Mucosa of descending colon (tissue), 3 donors: ENCODE measurements around the gene RNU2-63P. TPM values are rescaled to one million over a fixed set of nuclear protein-coding genes. Genes with fewer than 3 reads are reported as not detected.

ENCODE experiments used
- ATAC-seq: fragments of 200-7000 bp; cut with Tn5 transposase; one replicate; pipeline ENCODE4 v1.9.1; 2020; ENCODE audit warnings: mild to moderate bottlenecking, moderate library complexity
- DNase-seq, 3 donors: peaks; one replicate each; pipeline ENCODE4 v3.0.0-alpha.2; 2020
- H3K36me3 ChIP-seq: fragments of 200-600 bp; one replicate; pipeline ENCODE4 v1.8.0; 2021; ENCODE audit warnings: low read depth, mild to moderate bottlenecking
- H3K4me1 ChIP-seq: fragments of 200-600 bp; one replicate; pipeline ENCODE4 v1.8.0; 2021; ENCODE audit warnings: low read depth, mild to moderate bottlenecking
- H3K4me3 ChIP-seq: fragments of 200-600 bp; one replicate; pipeline ENCODE4 v1.8.0; 2021; ENCODE audit warnings: mild to moderate bottlenecking
- H3K9me3 ChIP-seq: fragments of 200-600 bp; one replicate; pipeline ENCODE4 v1.8.0; 2021; ENCODE audit warnings: mild to moderate bottlenecking
- intact Hi-C, 2 donors: fragments of 100-400 bp; cut with DNase I in 1 of 2; cut with micrococcal nuclease in 1 of 2; formaldehyde crosslinking; loops; one replicate each; pipeline versions ENCODE4 v1.11.0 to v1.11.1; 2022; cut with DNase I, micrococcal nuclease
- total RNA-seq, 3 donors: library from RNA; stranded (reverse); fragmentation: NEBNext Ultra II Directional in 2 of 3; extraction: Animal tissue kit (Norgen Biotek cat#: 25700) in 2 of 3; gene quantifications; one replicate each; pipeline versions ENCODE4 v1.2.1 to v1.2.4, GENCODE V29; 2021 to 2023
- TF ChIP-seq, protein P1 (sequence below): fragments of 200-600 bp; IDR thresholded peaks from one replicate; pipeline ENCODE4 v1.8.0; 2022; ENCODE audit warnings: antibody characterized with exemption, mild to moderate bottlenecking
- donor health status: DM: no; HTN: no; CAD: no; lungs with moderate emphysema.
- donor health status: DM: no; HTN: no; CAD: no.
- donor health status: DM: no; HTN: yes; CAD: no.

RNU2-63P gene
- total RNA-seq, 3 donors from 2014 or later = 2.9 to 4.7 (median 2.9) TPM

DNA sequence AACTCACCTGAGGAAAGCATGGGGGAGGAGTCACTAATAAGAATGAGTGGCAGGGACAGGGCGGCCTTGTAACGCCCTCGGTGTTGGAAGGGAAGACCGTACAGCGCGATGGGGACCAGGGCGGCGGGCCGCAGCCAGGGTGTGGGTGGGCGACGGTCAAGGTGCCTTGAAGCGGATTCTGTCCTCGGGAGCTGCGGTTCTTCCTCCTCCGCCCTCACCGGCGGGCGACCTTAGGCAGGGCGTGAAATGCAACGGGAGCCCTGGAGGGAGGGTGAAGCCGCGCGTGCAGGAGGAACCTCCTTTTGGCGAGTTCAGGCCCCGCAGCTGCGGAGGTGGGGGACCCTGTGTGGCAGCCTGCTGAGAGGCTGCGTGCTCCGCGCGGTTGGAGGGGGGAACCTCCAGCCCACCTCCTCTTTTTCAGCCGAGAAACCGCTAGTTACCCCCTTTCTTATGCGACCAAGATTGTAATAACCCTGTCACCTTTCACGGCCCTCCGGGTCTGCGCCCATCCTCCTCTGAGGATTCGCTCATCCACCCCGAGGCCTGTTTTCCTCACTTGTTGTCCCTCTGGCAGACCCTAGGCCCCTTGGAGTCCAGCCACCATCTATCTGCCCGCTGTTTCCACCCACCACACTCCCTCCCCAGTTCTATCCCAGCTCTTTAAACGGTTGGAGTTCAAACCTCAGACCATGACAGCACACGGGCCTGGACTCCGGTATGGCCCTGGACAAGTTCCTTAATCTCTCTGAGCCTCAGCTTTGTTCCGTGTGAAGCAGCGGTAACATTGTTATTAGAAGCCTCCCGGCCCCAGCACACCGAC is 823 bp upstream of the RNU2-63P start:
- ATAC-seq = peak; percentile 81
- peak; percentile 66 to 80 (median 80) for DNase-seq
- H3K9me3 ChIP-seq = no peaks in the 10 kb centered on the region
- H3K36me3 ChIP-seq = no peaks in the 10 kb centered on the region
- TF ChIP-seq, protein P1, sequence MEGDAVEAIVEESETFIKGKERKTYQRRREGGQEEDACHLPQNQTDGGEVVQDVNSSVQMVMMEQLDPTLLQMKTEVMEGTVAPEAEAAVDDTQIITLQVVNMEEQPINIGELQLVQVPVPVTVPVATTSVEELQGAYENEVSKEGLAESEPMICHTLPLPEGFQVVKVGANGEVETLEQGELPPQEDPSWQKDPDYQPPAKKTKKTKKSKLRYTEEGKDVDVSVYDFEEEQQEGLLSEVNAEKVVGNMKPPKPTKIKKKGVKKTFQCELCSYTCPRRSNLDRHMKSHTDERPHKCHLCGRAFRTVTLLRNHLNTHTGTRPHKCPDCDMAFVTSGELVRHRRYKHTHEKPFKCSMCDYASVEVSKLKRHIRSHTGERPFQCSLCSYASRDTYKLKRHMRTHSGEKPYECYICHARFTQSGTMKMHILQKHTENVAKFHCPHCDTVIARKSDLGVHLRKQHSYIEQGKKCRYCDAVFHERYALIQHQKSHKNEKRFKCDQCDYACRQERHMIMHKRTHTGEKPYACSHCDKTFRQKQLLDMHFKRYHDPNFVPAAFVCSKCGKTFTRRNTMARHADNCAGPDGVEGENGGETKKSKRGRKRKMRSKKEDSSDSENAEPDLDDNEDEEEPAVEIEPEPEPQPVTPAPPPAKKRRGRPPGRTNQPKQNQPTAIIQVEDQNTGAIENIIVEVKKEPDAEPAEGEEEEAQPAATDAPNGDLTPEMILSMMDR = no peak
- peak overlapping the region; percentile 30 for H3K4me3 ChIP-seq
- peaks cover 7% of the 10 kb centered on the region for H3K4me1 ChIP-seq
- intact Hi-C loops = no loop called here

DNA sequence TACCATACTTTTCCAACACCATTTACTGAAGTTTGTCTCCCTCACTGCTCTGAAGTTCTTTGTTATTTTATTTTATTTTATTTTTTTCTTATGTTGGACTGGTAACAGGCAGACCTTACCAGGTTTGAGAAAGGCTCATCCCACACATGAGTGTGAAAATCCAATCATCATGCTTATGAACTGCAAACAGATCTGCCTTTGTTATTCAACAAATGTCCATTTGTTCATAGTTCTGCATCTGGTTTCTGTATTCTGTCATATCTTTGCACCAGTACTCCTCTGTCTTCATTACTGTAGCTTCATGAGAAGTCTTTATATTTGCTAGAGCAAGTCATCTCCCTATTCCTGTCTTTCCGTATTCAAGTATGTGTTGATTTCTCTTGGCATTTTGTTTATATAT is 5.3 kb downstream of the RNU2-63P start:
- DNase-seq = no peak
- Histone ChIP-seq H3K4me3 (no peak overlapping the region), H3K9me3 (no peaks in the 10 kb centered on the region), H3K4me1 (peaks cover 3% of the 10 kb centered on the region), H3K36me3 (no peaks in the 10 kb centered on the region)
- TF ChIP-seq, protein P1 = no peak
- intact Hi-C loops = no loop called here
- ATAC-seq = no peak

DNA sequence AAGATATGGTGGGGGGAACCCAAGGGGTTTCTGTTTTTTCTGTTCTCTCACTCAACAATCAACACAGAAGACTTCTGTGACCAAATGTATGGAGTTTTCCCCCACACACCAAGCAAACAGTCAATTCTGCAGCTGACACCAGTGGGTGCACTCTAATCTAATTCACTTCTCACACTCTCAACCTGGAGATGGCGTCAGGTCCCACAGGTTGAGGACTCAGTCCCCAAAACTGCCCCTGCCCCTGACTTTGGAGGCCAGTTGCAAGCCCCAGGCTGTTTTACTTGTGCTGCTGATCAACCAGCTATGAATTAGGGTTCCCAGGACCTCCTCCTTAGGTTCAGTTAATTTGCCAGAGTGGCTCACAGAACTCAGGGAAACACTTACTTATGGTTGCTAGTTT is 6.2 kb downstream of the RNU2-63P start:
- H3K36me3 ChIP-seq = no peaks in the 10 kb centered on the region
- H3K4me3 ChIP-seq = no peak overlapping the region
- H3K4me1 ChIP-seq = no peaks in the 10 kb centered on the region
- no peaks in the 10 kb centered on the region for H3K9me3 ChIP-seq
- ATAC-seq = no peak
- no peak for DNase-seq
- intact Hi-C loops = no loop called here
- TF ChIP-seq, protein P1 = no peak

DNA sequence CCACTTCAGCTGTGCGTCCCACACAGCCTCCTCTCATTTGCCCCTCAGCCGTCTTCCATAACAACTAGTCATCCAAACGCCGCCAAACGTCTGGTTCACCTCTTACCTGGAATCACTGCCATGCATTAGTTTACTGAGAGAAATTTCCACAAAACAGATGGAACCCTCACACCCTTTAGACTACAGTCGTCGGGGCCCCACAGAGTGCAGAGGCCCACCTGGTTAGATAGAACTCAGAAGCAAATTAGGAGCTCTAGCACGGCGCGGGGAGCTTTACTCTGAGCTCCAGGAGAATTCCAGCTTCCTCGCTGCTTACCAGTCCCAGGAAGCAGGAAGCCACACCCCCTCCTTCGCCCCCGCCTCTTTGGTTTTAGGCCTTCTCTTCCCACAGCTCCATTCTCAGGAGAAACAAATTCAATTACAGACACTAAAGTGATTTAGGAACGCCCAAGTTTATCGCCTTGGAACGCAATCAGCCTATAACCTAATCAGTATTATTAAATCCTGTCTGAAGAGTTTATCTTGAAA is 9.4 kb downstream of the RNU2-63P start:
- Histone ChIP-seq H3K36me3 (no peaks in the 10 kb centered on the region), H3K4me3 (no peak overlapping the region), H3K4me1 (no peaks in the 10 kb centered on the region), H3K9me3 (no peaks in the 10 kb centered on the region)
- no peak for ATAC-seq
- DNase-seq = no peak
- TF ChIP-seq, protein P1 = no peak
- intact Hi-C loops = no loop called here

DNA sequence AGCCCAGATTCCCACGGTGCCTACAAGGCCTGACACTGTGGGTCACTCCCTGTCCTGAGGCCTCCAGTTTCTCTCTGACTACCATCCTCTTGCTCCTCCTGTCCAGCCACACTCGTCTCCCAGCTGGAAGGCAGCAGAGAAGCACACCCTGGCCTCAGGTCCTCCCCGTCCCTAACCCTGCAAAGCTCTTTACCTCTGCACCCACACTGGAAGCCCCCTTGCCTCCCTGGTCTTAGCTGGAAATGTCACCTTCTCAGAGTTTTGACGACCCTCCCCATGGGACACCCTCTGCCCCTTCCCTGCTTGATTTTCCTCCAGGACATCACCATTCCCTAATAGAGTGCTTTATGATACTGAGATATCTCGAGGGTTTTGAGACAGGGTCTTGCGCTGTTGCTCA is 10.6 kb downstream of the RNU2-63P start:
- Histone ChIP-seq H3K4me3 (no peak overlapping the region), H3K9me3 (no peaks in the 10 kb centered on the region), H3K4me1 (no peaks in the 10 kb centered on the region), H3K36me3 (no peaks in the 10 kb centered on the region)
- intact Hi-C loops = no loop called here
- DNase-seq = no peak
- TF ChIP-seq, protein P1 = no peak
- no peak for ATAC-seq
